DMS 273 (cell line): ENCODE data around the gene GNPNAT1.
A peak's percentile ranks its signal among the peaks of the same experiment; 100 is the strongest.
"Not testable (repeated sequence)": the region's sequence is repeated elsewhere in the genome, so short reads cannot be mapped to it uniquely, and the experiment has no call there.

Experiments
- DNase-seq: peaks from one replicate; lab custom pipeline; 2025; ENCODE audit not compliant: unreplicated experiment; lab: John Stamatoyannopoulos, UW

Gene GNPNAT1

GRCh38 chr14:52790011-52790755 lies 1.2 kb downstream of the GNPNAT1 start:
- DNase-seq = peak; percentile 45

DNA sequence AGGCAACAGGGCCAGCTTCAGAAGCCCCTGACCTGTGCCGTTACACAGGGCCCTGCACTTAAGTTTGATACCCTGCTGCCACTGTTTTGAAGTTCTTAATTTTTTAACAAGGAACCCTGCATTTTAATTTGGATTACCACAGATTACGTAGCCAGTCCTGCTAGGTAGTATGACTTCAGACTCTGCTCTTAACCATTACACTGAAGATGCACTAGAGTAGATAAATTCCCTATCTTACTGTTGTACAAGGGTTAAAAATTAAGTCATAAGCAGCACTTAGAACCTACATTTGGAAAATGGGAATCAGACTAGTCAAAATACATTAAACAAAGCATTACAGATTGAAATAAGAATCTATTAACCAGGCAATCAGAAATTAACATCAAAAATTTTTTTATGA lies 2.3 kb downstream of the GNPNAT1 start:
- peak; percentile 14 for DNase-seq

DNA sequence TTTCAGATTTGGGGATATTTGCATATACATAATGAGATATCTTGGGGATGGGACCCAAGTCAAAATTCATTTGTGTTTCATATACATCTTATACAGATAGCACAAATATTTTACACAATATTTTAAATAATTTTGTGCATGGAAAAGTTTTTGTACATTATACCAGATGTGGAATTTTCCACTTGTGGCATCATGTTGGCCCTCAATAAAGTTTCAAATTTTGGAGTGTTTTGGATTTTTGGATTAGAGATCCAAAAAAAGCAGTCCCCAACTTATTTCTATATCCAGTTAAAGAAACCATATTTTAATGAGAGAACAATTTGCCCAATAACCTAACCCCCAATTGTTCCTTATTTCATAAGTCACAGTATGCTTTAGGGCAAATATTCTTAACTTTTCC lies 4.5 kb downstream of the GNPNAT1 start:
- no peak for DNase-seq

DNA sequence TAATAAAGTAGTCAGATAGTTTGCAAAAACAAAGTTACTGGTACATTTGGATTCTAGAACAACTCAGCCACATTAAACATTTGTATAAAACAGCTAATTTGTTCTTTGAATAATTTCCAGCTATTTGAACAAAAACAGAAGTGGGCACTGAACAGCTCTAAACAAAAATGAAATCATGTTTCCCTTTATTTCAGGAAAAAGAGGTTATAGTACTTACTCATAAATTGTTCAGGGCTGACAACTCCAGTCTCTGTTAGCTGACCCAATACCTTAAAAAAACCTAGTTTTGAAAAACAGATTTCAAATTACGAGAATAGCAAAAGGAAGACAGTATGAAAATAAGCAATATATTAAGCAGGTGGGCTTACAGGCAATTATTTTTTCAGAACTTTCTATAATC lies 8.2 kb downstream of the GNPNAT1 start:
- DNase-seq = no peak

GRCh38 chr14:52781629-52782028 lies 9.8 kb downstream of the GNPNAT1 start:
- no peak for DNase-seq

- no peak for DNase-seq
Observed at GRCh38 chr14:52780893-52781292, 10.5 kb downstream of the GNPNAT1 start.

DNA sequence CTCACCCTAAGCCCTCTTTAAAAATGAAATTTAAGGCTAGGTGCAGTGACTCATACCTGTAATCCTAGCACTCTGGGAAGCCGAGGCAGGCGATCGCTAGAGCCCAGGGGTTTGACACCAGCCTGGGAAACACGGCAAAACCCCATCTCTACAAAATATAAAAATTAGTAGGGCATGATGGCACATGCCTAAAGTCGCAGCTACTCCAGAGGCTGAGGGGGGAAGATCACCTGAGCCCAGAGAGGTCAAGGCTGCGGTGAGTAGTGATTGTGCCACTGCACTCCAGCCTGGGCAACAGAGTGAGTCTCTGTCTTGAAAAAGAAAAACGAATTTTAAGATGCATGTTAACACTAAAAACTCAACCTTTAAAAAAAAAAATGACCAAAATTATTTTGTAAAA lies 12.7 kb downstream of the GNPNAT1 start:
- DNase-seq = no peak

- no peak for DNase-seq
Observed at GRCh38 chr14:52776816-52777215, 14.6 kb downstream of the GNPNAT1 start.

DNA sequence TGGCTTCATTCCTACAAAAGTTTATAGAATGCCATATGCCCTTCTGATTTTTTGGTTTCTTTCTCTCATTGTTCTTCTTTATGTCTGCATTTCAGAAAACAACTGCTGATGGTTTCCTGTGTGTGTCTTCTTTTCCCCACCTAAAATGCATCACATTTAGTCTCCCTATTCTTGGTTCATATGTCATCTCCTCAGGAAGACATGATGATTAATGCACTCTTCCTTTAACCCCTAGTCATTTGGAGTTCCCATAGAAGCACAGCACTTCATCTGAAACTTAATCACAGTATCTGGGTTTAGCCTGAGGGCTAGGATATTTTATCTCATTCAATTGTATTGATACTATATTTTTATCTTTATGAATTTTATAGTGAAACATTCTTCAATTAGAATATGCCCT lies 21.5 kb downstream of the GNPNAT1 start:
- no peak for DNase-seq

DNA sequence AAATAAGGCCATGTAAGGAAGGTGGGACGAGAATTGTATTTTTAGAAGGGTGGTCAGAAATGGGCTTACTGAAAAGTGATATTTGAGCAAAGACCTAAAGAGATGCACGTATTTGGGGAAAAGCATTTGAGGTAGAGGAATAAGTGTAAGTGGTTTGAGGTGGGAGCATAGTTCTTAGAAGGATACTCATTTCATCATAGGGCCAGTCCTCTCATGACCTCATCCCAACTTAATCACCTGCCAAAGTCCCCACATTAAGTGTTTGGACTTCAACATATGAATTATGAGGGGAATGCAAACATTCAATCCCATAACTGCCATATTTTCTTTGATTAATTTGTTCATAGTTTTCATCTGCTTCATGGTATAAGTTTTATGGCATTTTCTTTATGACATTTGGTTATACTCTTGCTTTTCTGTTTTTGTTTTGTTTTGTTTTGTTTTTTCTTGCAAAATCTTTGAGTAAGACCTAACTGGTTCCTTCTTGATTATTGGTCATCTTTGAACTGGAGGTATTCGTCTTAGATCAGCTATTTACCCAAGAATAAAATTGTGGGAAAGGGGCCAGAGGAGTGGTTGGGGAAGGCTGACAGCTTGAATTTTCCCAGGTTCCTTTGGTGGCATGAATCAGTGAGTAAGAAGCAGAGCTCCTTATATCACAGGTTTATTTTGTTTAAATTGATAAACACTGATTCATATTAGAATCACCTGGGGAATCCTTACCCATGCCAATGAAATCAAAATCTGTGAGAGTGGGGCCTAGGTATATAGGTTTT lies 24.2 kb downstream of the GNPNAT1 start:
- no peak for DNase-seq

- not testable (repeated sequence) for DNase-seq
Observed at GRCh38 chr14:52762923-52763322, 28.5 kb downstream of the GNPNAT1 start.

- DNase-seq = no peak
Observed at GRCh38 chr14:52759145-52759544, 32.3 kb downstream of the GNPNAT1 start.

- DNase-seq = no peak
Observed at GRCh38 chr14:52755607-52756316, 35.6 kb downstream of the GNPNAT1 start.

GRCh38 chr14:52748647-52749292 lies 42.6 kb downstream of the GNPNAT1 start:
- DNase-seq = no peak

GRCh38 chr14:52741865-52742264 lies 49.5 kb downstream of the GNPNAT1 start:
- DNase-seq = no peak

- no peak for DNase-seq
Observed at GRCh38 chr14:52740751-52741150, 50.7 kb downstream of the GNPNAT1 start.

DNA sequence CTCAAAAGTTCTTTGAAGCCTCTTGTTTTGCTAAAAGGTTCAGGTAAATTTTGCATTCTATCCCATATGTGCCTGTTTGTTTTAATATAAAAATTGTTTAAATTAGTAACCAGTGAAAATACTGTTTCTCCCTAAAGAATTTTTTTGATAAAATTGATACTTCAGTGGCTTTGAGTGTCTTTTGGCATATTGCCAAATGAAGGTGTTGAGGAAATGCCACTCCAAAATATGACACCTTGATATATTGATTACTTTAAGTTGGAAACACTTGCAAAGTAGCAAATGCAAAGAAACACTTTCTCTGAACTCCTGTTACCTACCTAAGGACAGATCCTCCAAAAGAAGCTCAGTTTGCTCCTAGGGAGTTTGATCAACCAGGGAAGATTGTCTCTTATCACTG lies 53.0 kb downstream of the GNPNAT1 start:
- DNase-seq = peak; percentile 8

DNA sequence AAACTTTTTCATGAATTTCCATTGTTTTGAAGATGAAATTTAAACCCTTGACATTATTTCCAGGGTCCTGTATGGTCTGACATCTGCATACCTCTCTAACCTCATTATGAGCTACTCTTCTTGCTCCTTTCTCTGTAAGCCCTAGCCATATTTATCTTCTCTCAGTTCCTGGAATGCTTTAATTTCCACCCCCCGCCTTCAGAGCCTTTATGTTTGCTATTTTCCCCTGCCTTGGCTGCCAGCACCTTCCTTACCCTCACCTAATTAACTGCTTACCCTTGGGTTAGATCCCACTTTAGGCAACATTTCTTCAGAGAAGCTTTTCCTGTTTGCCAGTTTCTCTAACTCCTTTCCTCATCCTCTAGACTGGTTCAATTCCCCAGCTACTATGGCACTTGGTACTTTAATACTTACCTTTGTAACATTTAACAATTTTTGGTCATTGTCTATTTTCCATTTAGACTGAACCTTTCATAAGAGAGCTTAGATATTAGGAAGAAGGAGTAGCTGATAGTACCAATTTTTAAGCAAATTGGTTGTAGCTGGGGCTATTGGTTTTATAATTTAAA lies 55.4 kb downstream of the GNPNAT1 start:
- DNase-seq = no peak

- DNase-seq = no peak
Observed at GRCh38 chr14:52733824-52734223, 57.6 kb downstream of the GNPNAT1 start.

- no peak for DNase-seq
Observed at GRCh38 chr14:52730709-52731111, 60.7 kb downstream of the GNPNAT1 start.
